ENCODE measurements around the gene PROSER2.

The PROSER2 gene

GRCh38 chr10:11805792-11806191, 17.4 kb upstream of the PROSER2 start:
- DNase-seq: no peak

DNA sequence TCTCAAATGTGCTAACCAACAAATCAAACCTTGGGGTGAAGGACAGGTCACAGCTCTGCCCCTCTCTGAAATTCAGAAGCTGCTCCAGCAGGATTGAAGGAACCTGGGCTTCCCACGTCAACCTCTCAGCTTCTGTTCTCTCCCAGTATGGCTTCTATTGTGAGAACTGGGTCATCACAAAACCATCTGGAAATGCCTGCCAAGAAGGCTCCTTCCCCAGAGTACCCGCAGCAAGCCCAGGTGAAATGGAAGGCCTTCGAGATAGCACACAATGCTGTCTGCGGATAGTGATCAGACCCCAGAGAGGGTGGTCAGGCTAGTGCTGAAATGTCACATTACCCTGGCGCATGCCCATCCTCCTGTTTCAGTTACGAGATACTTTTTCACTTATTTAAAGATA, 16.4 kb upstream of the PROSER2 start:
- DNase-seq: no peak

DNA sequence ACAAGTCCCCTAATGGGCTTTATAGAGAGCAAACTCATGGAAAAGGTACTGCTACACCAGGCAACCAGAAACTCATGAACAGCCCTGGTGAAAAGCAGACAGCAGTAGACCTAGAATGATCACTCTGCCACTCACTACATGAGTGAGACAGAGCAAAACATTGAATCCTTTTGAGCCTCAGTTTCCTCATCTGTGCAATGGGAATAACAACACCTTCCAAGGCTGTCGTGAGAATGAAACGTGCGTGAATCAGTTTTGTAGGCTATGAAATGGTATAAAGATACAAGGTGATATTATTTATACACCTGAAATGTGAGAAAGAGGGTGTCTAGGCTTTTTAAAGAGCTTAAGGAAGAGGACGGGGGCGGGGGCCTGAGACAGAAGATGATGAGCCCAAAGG, 14.3 kb upstream of the PROSER2 start:
- no peak for DNase-seq

GRCh38 chr10:11810313-11810766, 12.8 kb upstream of the PROSER2 start:
- DNase-seq: no peak

DNA sequence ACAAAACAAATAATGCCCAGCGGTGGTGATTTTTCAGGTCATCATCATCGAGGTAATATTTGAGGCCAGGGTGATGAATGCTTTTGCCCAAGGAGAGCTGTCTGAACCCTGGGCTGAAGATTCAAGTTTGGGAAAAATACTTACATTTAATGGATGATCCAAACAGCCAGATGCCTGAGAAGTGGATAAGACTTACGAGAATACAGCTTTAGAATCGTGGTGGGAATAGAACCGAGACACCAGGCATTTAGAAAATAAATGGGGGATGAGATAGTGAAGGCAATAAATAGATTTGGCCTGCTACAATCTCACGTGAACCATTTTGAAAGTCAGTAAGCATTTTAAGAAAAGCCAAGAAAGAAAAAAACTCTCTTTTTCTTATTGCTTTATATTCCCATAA, 12.2 kb upstream of the PROSER2 start:
- no peak for DNase-seq

DNA sequence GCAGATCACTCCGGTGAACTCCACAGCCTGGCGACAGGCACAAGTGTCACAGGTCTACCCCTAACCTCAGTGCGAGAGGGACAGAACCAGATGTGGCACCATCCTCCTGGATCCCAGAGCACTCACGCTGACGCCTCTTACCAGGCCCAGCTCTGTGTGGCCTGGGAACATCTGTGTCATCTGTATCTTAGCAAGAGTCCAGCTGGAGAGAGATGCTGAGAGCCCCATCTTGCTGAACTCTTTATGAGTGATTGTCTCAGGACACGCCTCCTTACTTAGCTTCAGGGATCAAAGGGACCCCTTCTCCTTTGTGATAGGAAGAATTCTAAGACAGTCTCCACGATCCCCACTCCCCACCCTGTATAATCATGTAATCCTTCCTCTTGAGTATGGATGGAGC, 10.0 kb upstream of the PROSER2 start:
- DNase-seq: no peak

GRCh38 chr10:11813855-11814567, 9.1 kb upstream of the PROSER2 start:
- DNase-seq: no peak

DNA sequence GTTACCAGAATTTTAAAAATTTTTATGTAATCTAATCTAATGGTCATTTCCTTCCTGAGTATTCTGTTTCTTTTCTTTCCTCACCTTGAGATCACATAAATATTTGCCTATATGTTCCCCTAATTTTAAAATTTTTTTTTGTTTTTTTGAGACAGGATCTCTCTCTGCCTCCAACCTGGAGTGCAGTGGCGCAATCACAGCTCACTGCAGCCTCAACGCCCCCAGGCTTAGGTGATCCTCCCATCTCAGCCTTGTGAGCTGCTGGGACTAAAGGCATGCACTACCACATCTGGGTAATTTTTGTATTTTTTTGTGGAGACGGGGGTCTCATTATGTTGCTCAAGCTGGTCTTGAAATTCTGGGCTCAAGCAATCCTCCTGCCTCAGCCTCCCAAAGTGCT, 4.1 kb upstream of the PROSER2 start:
- no peak for DNase-seq

GRCh38 chr10:11822026-11822756, 965 bp upstream of the PROSER2 start:
- no peak for DNase-seq

GRCh38 chr10:11822809-11823121, 391 bp upstream of the PROSER2 start:
- DNase-seq: no peak

- DNase-seq: no peak
Observed at GRCh38 chr10:11823989-11824346, 812 bp downstream of the PROSER2 start.

GRCh38 chr10:11824376-11824775, 1.2 kb downstream of the PROSER2 start:
- no peak for DNase-seq

DNA sequence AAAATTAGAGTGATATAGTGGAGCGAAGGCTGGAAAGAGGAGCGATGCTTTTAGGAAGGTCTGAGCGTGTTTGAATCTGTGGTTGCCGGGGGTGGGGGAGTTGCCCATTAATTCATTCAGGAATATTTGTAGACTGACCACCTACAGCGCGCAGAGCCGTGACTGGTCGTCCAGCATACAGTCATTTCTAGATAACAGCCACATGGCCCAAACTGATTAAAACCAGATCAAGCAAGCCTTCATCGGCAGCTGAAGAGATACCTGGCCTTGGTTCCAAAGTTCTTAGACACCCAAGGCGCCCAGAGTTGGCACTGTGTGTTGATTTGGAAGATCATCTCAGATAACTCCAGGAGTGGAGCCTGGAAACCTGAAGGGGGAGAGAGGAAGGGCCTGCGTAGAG, 1.7 kb downstream of the PROSER2 start:
- DNase-seq: no peak

DNA sequence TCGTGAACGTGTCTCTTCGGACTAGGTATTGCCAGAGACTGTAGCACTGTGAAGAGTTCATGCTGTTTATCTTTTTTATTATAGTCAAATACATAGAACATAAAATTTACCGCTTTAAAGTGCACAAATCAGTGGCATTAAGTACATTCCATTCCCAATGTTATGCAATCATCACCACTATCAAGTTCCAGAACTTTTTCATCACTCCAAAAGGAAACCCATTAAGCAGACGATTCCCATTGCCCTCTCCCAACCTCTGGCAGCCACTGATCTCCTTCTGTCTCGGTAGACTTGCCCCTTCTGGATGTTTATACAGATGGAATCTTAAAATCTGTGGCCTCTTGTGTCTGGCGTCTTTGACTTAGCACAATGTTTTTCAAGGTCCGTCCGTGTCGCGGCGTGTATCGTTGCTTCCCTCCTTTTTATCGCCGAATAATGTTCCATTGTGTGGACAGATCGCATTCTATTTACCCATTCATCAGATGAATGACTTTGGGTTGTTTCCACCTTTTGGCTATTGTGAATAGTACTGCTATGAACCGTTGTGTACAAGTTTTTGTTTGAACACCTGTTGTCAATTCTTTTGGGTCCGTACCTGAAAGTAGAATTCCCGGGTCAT, 2.7 kb downstream of the PROSER2 start:
- no peak for DNase-seq

DNA sequence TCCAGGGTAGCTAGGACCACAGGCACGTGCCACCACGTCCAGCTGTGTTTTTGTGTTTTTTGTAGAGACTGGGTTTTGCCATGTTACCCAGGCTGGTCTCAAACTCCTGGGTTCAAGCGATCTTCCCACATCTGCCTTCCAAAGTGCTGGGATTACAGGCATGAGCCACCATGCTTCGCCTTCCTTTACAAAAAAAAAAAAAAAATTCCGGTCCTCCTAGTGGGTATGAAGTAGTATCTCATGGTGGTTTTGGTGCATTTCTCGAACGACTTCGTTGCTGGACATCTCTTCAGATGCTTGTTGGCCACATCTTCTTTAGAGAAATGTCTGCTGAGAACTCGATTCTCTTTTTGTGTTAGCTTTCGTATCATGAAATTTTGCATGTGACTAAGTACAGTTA, 3.9 kb downstream of the PROSER2 start:
- DNase-seq: no peak

- DNase-seq: no peak
Observed at GRCh38 chr10:11827414-11827813, 4.3 kb downstream of the PROSER2 start.

DNA sequence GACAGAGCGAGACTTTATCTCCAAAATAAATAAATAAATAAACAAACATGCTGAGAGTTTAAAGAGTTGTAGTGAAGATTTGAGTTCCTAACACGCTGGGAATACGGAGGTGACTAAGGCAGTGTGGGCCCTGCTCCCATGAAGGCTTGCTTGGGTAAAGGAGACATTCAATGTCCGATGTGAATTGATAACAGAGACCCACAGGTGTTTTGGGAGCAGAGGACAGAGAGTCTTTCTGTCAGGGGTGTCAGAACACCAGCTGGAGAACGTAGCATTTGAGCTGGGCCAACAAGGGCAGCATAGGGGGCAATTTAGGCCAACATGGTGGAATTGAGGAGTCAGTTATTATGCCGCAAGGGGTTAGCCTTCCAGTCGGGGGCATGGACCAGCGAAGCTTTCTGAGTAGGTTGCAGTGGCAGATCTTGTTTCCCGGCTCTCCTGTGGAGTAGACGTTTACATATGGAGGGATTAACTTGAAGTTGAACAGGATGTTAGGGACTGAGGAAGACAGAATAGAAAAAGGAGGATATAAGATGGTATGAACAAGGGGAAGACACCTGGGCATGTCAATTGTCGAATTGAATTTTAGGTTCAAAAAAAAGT, 5.6 kb downstream of the PROSER2 start:
- no peak for DNase-seq

DNA sequence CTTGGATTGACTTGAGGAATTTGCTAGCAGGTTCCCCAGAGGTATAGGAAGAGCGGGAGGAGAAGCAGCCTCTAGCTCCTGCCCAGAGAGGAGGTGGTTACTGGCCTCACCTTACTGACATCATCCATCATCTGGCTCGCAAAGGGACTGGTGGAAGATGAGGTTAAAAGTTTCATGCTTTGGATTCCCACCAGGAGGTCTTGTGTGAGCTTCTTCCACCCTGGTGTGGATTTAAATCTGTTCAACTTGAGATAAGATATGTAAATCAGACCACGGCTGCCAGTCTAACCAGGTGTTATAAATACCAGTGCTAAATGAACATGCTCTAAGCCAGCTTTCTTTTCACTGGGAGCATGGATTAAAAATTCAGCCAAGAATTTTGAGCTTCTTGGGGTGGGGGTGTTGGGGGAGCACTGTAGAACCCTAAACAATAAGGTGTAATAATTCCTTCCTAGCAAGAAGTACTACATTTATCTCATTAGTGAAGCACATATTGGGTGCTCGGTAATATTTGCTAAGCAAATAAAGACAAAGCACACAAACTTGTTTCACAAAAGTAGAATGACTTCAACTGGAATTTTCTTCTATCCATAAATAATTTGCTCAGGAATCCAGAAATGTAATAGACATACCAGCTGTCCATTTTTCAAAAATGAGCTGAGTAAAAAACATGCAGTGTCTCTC, 7.8 kb downstream of the PROSER2 start:
- DNase-seq: no peak

DNA sequence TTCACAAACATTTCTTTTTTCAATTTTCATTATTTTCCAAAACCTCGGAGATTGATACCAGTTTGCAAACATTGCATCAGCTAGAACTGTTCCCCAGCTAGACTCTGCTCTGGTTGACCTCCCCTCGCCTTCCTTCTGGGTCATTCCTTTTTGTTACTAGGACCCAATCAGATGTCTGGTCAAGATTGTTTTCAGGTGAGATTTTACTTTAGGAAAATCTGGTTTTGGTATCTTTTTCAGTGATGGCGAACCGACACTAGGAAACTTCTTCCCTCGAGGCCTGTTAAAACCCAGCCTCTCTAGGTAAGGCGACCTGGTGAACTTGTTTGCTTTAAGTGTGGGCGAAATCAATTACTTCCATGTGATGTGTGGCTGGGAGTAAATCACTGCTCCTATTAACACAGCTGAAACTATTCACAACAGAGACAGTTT, 8.4 kb downstream of the PROSER2 start:
- no peak for DNase-seq

DNA sequence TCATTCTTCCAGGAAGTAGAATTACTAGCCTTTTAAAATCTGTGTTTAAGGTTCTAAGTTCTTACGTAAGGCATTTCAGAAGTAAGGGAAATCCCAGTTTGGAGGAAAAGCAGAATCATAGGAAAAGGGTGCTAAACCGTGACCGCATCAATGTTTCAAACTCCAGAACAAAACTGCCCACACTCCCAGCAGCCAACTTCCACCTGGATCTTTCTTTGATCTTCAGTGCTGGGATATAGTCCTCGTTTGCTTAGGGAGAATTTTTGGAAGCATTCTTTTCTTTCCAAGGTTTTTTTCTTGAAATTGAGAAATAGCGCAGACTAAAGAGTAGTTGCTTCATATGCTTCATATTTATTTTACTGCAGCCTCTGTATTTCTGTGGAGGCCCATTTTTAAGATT, 8.9 kb downstream of the PROSER2 start:
- DNase-seq: no peak

GRCh38 chr10:11835061-11835460, 11.9 kb downstream of the PROSER2 start:
- no peak for DNase-seq

DNA sequence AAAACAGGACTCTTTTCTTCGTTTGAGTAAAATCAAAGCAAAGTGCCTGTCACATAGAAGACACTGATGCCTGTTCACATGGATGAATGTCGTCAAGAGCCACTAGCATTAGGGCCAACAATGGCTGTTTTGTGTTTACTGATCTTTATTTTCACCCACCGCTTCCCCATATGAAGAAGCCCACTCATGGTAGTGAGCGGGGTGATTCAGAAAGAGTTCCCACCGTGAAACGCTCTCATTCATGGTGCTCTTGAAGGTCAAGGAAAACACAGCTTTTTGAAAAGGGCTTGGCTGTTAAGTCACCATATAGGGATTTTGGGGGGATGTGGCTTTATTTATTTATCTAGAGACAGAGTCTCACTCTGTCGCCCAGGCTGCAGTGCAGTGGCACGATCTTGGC, 12.5 kb downstream of the PROSER2 start:
- DNase-seq: no peak

GRCh38 chr10:11837372-11838161, 14.4 kb downstream of the PROSER2 start:
- DNase-seq: no peak

All from NCI-H1694 (cell line).